Subcutaneous abdominal adipose tissue (tissue), 5 donors: ENCODE measurements around the gene REXO5.
"Not testable (repeated sequence)": the region's sequence is repeated elsewhere in the genome, so short reads cannot be mapped to it uniquely, and the experiment has no call there.

Experiments used
- H3K27ac ChIP-seq: one replicate; pipeline ENCODE4 v1.7.0; 2013; ENCODE audit warnings: low read depth, mild to moderate bottlenecking, inconsistent platforms, low read length, moderate library complexity
- H3K27me3 ChIP-seq, 5 donors: one replicate each; pipeline ENCODE4 v1.7.0; 2013; ENCODE audit warnings: low read length in 5 of 5, inconsistent platforms in 1 of 5; ENCODE audit not compliant: control insufficient read depth in 5 of 5, insufficient read depth in 4 of 5
- H3K36me3 ChIP-seq, 5 donors: one replicate each; pipeline ENCODE4 v1.7.0; 2013; ENCODE audit warnings: low read length in 5 of 5; ENCODE audit not compliant: control insufficient read depth in 5 of 5, insufficient read depth in 5 of 5
- H3K4me1 ChIP-seq, 5 donors: one replicate each; pipeline ENCODE4 v1.7.0; 2013; ENCODE audit warnings: low read length in 5 of 5, mild to moderate bottlenecking in 3 of 5, moderate library complexity in 1 of 5; ENCODE audit not compliant: control insufficient read depth in 5 of 5, insufficient read depth in 5 of 5
- H3K4me3 ChIP-seq, 5 donors: one replicate each; pipeline ENCODE4 v1.7.0; 2013; ENCODE audit warnings: low read length in 5 of 5, low read depth in 1 of 5
- H3K9ac ChIP-seq, 5 donors: one replicate each; pipeline ENCODE4 v1.7.0; 2013; ENCODE audit warnings: low read length in 5 of 5, mild to moderate bottlenecking in 4 of 5, moderate library complexity in 3 of 5
- H3K9me3 ChIP-seq, 5 donors: one replicate each; pipeline ENCODE4 v1.7.0; 2013; ENCODE audit warnings: low read length in 5 of 5; ENCODE audit not compliant: control insufficient read depth in 5 of 5
- donor health status: healthy.
- donor health status: healthy.
- donor health status: healthy.
- donor health status: healthy.
- donor health status: healthy.

Gene REXO5, protein sequence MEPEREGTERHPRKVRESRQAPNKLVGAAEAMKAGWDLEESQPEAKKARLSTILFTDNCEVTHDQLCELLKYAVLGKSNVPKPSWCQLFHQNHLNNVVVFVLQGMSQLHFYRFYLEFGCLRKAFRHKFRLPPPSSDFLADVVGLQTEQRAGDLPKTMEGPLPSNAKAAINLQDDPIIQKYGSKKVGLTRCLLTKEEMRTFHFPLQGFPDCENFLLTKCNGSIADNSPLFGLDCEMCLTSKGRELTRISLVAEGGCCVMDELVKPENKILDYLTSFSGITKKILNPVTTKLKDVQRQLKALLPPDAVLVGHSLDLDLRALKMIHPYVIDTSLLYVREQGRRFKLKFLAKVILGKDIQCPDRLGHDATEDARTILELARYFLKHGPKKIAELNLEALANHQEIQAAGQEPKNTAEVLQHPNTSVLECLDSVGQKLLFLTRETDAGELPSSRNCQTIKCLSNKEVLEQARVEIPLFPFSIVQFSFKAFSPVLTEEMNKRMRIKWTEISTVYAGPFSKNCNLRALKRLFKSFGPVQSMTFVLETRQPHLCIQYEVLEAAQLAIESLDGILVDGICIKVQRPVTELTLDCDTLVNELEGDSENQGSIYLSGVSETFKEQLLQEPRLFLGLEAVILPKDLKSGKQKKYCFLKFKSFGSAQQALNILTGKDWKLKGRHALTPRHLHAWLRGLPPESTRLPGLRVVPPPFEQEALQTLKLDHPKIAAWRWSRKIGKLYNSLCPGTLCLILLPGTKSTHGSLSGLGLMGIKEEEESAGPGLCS

DNA sequence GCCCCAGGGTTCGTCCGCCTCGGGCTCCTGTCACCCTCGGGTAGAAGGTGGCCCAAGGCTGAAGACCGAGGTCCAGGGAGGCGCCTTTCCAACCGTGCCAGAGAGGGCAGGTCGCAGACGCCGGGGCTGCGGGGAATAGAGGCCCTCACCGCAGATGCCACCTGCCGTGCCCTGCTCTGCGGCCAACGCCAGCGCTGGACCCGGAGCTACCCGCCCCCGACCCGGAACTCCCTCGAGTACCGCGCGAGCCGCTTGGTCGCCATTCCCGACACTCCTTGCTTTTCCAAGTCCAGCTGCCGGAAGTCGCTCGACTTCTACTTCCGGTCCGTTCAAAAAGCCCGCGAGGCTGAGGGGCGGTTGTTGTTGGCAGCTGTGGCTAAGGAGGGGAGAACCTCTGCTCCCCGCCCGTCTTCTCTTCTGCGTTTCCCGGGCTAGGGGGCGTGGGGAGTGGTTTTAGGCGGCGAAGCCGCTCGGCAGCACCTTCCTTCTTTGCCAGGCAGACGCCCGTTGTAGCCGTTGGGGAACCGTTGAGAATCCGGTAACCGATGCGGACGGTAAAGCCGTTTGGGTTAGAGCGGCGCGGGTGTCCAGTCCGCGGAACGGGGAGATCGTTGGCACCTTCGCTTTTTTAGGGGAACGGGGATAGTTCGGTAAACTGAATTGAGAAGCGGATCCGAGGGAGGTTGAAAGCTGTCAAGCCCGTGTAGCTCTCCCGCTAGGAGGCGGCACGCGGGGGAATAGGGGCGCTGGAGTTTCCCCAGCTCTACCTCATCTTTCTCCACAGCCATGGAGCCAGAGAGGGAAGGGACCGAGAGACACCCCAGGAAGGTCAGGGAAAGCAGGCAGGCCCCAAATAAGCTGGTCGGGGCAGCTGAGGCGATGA is at the start of gene REXO5, which contains the start of gene ERI2:
REXO5 (plus strand) TSS at position 360 of the 883 bp plus-strand sequence; CDS start at position 787, 427 bp downstream.
ERI2 (minus strand) TSS at position 305 of the 883 bp plus-strand sequence; CDS start at position 263, 42 bp downstream.
- Histone ChIP-seq H3K27me3 (no peaks in the 10 kb centered on the region), H3K4me3 (peak within 1 kb of the TSS; percentile 89 to 97 (median 95)), H3K9me3 (no peaks in the 10 kb centered on the region), H3K9ac (peak within 1 kb of the TSS; percentile 82 to 95 (median 89)), H3K27ac (peak within 1 kb of the TSS; percentile 94), H3K4me1 (peaks cover 0 to 24% (median 18%) of the 10 kb centered on the region in 5 donors), H3K36me3 (no peaks in the 10 kb centered on the region)

DNA sequence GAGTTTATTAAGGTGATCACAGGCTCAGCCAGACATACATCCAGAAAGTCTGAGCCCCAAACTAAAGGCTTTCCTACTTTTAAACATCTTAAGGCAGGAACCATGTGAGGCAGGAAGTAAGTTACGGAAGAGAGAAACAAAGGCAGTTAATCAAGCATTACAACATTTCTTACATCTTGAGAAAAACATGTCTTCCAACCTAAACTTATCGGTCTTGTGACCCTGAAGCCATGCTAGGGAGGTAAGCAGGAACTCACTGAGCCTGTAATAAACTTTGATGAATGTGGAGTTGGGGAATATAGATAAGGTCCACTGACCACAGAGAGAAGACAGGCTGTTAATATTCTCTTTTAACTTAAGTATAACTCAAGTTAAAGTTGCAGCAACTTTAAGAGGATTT is 46.0 kb upstream of the REXO5 start:
- Histone ChIP-seq H3K9ac (no peak overlapping the region), H3K36me3 (no peaks in the 10 kb centered on the region), H3K27me3 (no peaks in the 10 kb centered on the region), H3K4me3 (no peak overlapping the region), H3K27ac (no peak overlapping the region), H3K9me3 (no peaks in the 10 kb centered on the region), H3K4me1 (peaks cover 0 to 3% (median 3%) of the 10 kb centered on the region in 5 donors)

DNA sequence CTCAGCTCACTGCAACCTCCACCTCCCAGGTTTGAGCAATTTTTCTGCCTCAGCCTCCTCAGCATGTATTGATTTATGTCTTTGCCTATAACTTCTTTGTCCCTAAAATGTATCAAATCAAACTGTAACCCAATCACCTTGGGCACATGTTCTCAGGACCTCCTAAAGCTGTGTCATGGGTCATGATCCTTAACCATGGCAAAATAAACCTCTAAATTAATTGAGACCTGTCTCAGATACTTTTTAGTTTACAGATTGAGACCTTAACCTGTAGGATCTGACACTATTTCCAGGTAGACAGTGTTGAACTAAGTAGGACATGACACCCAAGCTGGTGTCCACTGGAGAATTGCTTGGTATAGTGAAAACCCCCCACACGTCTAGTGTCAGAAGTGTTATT is 45.2 kb upstream of the REXO5 start:
- no peaks in the 10 kb centered on the region for H3K36me3 ChIP-seq
- no peaks in the 10 kb centered on the region for H3K9me3 ChIP-seq
- no peaks in the 10 kb centered on the region for H3K27me3 ChIP-seq

DNA sequence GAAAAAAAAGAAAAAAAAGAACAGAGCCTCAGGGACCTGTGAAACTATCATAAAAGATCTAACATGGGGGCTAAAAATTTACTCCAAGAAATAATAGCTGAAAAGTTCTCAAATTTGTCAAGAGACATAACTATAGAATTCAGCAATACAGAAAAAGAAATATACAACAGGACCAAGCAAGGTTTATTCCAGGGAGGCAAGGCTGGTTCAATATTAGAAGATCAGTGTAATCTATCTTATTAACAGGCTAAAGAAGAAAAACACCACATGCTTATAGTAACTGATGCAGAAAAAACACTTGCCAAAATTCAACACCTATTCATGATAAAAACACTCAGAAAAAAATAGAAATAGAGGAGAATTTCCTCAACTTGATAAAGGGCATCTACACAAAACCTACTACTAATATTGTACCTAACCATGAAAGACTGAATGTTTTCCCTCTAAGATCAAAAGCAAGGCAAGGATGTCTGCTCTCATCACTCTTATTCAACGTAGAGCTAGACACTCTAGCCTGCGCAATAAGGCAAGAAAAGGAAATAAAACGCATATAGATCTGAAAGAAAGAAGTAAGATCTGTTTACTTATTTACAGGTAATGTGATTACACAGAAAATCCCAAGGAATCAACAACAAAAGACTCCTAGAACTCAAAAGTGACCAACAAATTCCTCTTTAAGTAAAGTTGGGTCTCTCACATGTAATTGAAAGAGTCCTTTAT is 43.8 kb upstream of the REXO5 start:
- no peaks in the 10 kb centered on the region for H3K36me3 ChIP-seq
- no peak overlapping the region for H3K4me3 ChIP-seq
- H3K9ac ChIP-seq, result no peak overlapping the region
- H3K27ac ChIP-seq, result no peak overlapping the region
- H3K9me3 ChIP-seq, result no peaks in the 10 kb centered on the region
- H3K4me1 ChIP-seq, result peaks cover 0 to 3% (median 3%) of the 10 kb centered on the region in 5 donors
- H3K27me3 ChIP-seq, result no peaks in the 10 kb centered on the region

More for the DNA sequence above, 45.2 kb upstream of the REXO5 start:
- Histone ChIP-seq H3K9ac (no peak overlapping the region), H3K4me3 (no peak overlapping the region), H3K27ac (no peak overlapping the region), H3K4me1 (peaks cover 0 to 3% (median 3%) of the 10 kb centered on the region in 5 donors)

DNA sequence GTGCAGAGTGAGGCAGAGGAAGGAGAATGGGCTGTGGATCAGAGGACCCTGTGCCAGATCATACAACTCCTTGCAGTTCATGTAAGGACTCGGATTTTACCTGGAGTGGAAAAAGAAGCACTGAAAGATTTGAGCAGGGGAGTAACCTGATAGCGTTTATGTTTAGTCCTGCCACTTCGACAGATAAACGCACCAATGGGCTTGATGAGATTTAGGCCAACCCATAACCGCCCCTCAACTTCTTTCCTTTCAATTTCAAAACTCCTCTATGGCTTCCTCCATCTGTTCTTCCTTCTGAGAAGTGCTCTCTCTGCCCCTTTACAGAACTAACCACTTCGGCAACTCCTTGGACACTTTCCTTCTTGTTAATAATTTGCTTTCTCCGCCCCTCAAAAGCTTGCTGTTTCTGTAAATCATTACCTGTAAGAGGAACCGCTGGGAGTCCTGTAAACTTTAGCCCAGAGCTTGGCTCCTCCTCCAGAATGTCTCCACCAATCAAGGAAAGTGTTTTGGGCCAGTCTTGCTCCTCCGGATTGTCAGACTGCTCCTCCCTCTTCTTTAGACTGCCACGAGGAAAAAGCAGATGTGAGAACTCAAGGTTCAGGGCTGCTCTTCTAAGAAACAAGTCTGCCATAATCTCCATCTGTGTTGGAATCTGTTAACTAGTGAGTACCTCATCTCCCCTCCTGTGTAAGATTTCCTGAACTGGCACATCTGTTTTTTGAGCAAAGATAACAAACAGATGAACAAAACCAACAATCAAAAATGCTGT is 42.7 kb upstream of the REXO5 start, which contains the start of gene ACSM3:
ACSM3 (plus strand) TSS at position 554 of the 772 bp plus-strand sequence. CDS start 6,021 bp downstream, outside the sequence.
- Histone ChIP-seq H3K27me3 (no peaks in the 10 kb centered on the region), H3K36me3 (no peaks in the 10 kb centered on the region), H3K27ac (peak within 1 kb of the TSS; percentile 15), H3K4me3 (peak within 1 kb of the TSS; percentile 49 to 63 (median 55)), H3K9ac (peak within 1 kb of the TSS in 3 of 5 donors; percentile 28 to 33 (median 31)), H3K9me3 (no peaks in the 10 kb centered on the region), H3K4me1 (peaks cover 0 to 3% (median 3%) of the 10 kb centered on the region in 5 donors)

DNA sequence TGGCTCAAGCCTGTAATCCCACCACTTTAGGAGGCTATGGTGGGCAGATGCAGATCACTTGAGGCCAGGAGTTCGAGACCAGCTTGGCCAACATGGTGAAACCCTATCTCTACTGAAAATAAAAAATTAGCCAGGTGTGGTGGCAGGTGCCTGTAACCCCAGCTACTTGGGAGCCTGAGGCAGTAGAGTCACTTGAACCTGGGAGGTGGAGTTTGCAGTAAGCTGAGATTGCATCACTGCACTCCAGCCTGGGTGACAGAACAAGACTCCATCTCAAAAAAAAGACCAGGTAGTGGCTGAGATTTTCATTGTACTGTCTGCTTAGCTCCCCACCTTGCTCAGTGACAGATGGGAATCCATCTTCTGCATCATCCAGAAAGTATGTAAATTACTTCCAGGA is 41.9 kb upstream of the REXO5 start:
- not testable (repeated sequence) for H3K36me3 ChIP-seq, H3K27ac ChIP-seq, H3K4me1 ChIP-seq, H3K4me3 ChIP-seq, H3K9me3 ChIP-seq, H3K9ac ChIP-seq, H3K27me3 ChIP-seq

DNA sequence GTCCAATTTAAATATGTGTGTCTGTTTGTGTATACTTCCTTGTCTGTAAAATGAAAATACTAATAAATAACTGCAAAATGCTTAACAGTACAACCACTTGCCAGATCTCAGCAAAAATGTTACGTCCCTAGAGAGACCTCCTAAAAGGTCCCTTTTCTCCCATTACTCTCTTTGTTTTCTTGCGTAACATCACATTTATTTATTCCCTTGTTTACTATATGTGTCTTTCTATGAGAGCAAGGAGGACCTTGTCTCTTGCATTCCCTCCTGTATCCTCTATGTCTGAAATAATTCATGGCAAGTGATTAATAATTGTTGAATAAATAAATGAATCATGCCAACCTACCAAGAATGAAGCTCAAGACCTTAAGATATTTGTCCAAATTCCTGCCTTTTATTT is 40.6 kb upstream of the REXO5 start:
- Histone ChIP-seq H3K36me3 (no peaks in the 10 kb centered on the region), H3K4me3 (no peak overlapping the region), H3K27me3 (no peaks in the 10 kb centered on the region)

DNA sequence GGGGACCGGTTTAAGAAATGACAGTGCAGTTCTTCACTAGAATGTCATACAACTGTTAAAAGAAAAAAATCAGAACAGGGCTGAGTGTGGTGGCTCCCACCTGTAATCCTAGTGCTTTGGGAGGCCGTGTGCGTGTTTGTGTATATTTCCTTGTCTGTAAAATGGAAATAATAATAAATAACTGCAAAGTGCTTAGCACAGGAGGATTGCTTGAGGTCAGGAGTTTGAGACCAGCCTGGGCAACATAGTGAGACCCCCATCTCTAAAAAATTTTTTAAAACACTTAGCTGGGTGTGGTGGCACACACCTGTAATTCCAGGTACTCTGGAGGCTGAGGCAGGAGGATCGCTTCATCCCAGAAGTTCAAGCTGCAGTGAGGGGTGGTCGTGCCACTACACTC is 40.0 kb upstream of the REXO5 start:
- H3K27me3 ChIP-seq, result no peaks in the 10 kb centered on the region
- peaks cover 0 to 3% (median 3%) of the 10 kb centered on the region in 5 donors for H3K4me1 ChIP-seq
- H3K9me3 ChIP-seq, result no peaks in the 10 kb centered on the region
- H3K9ac ChIP-seq, result no peak overlapping the region
- no peaks in the 10 kb centered on the region for H3K36me3 ChIP-seq
- no peak overlapping the region for H3K4me3 ChIP-seq
- no peak overlapping the region for H3K27ac ChIP-seq

More for the DNA sequence above, 40.6 kb upstream of the REXO5 start:
- Histone ChIP-seq H3K4me1 (peaks cover 0 to 3% (median 3%) of the 10 kb centered on the region in 5 donors), H3K9ac (no peak overlapping the region), H3K27ac (no peak overlapping the region), H3K9me3 (no peaks in the 10 kb centered on the region)
